Upper lobe of left lung (tissue), 4 donors: ENCODE results near the gene SNTB2.

Source experiments
- EP300 ChIP-seq, 4 donors: sonication (generic); formaldehyde crosslinking; IDR thresholded peaks; one replicate each; pipeline ENCODE4 v1.5.1; 2017; ENCODE audit warnings: antibody characterized with exemption in 4 of 4, control low read depth in 2 of 4
- TF ChIP-seq, protein P1 (sequence below), 6 experiments: fragments of 450-650 bp in 4 of 6; fragments of 200-600 bp in 2 of 6; sonication (generic) in 2 of 6; IDR thresholded peaks; one replicate each; pipeline ENCODE4 v1.5.1; 2016 to 2019; ENCODE audit warnings: antibody characterized with exemption in 6 of 6

DNA sequence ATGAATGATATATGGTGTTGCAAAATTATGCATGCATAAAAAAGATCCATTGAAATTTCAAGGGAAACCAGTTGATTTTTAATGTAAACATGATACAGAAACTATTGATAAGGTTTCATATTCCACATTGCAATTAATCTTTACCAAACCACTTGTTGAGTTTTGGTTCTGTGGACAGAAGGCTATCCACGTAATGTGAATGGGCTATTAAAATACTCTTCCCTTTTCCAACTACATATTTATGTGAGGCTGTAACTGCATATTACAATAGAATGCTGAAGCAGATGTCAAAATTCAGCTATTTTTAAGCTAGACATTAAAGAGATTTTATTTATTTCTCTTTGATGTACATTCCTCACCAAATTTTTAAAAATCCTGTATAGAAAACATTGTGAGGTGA lies 90.4 kb downstream of the SNTB2 start:
- TF ChIP-seq, protein P1, sequence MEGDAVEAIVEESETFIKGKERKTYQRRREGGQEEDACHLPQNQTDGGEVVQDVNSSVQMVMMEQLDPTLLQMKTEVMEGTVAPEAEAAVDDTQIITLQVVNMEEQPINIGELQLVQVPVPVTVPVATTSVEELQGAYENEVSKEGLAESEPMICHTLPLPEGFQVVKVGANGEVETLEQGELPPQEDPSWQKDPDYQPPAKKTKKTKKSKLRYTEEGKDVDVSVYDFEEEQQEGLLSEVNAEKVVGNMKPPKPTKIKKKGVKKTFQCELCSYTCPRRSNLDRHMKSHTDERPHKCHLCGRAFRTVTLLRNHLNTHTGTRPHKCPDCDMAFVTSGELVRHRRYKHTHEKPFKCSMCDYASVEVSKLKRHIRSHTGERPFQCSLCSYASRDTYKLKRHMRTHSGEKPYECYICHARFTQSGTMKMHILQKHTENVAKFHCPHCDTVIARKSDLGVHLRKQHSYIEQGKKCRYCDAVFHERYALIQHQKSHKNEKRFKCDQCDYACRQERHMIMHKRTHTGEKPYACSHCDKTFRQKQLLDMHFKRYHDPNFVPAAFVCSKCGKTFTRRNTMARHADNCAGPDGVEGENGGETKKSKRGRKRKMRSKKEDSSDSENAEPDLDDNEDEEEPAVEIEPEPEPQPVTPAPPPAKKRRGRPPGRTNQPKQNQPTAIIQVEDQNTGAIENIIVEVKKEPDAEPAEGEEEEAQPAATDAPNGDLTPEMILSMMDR (IDR thresholded peaks at IDR 0.05): no peak
- TF ChIP-seq EP300 (IDR thresholded peaks at IDR 0.05): no peak
